Loucy (cell line): ENCODE data around the gene ZNF544.

Experiments
- CTCF ChIP-seq: fragments of 200-600 bp; sonication (generic); conservative IDR thresholded peaks from 2 replicates; pipeline ENCODE4 v1.5.1; 2014; ENCODE audit warnings: mild to moderate bottlenecking, antibody characterized with exemption, low read length
- EZH2phosphoT487 ChIP-seq: fragments of 200-600 bp; IDR thresholded peaks from 2 replicates; pipeline ENCODE4 v1.6.1; 2018; ENCODE audit warnings: antibody characterized with exemption, mild to moderate bottlenecking, moderate library complexity, borderline replicate concordance

GRCh38 chr19:58278541-58279041, 49.9 kb downstream of the ZNF544 start, which contains the start of gene ZNF8:
- TF ChIP-seq CTCF (no peak), EZH2phosphoT487 (no peak)
